ENCODE results near the gene ENTHD1. TPM values are rescaled to one million over a fixed set of nuclear protein-coding genes. Genes with fewer than 3 reads are reported as not detected.

ENTHD1 gene
- total RNA-seq, 3 donors from 2014 or later (not counting 1 experiment from before 2014, with no cell fraction given): not detected

DNA sequence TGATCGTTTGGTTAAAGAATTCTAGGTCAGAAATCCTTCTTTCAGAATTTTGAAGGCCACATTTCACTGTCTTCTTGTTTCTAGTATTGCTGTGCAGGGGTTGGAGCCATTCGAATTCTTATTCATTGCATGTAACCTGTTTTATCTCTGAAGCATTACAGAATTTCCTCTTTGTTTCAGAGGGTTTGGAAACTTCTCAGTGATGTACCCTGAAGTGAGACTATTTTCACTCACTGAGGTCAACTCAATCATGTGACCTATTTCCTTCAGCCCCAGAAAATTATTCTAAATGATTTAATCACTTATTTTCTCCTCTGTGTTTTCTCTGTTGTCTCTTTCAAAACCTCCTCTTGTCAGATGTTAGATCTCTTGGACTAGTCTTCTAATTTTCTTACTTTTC is 147.8 kb downstream of the ENTHD1 start:
- H3K4me3 ChIP-seq (ENCODE audit: low read length): no peak overlapping the region
- H3K4me1 Mint-ChIP-seq: peaks cover 17 to 18% of the 10 kb centered on the region in 2 donors
- ATAC-seq (peak in 1 of 3 donors; percentile 53), DNase-seq (no peak)
- no peaks in the 10 kb centered on the region for H3K36me3 Mint-ChIP-seq
- 57% methylated on average over 2 of the region's 2 CpGs for WGBS (ENCODE audit: insufficient coverage)
- H3K4me1 ChIP-seq (ENCODE audit: control insufficient read depth, insufficient read depth, low read length): peaks cover 7% of the 10 kb centered on the region
- H3K27me3 Mint-ChIP-seq (ENCODE audit: low read depth in 2 of 2): peaks cover 5 to 26% of the 10 kb centered on the region in 2 donors
- TF ChIP-seq, protein P1, sequence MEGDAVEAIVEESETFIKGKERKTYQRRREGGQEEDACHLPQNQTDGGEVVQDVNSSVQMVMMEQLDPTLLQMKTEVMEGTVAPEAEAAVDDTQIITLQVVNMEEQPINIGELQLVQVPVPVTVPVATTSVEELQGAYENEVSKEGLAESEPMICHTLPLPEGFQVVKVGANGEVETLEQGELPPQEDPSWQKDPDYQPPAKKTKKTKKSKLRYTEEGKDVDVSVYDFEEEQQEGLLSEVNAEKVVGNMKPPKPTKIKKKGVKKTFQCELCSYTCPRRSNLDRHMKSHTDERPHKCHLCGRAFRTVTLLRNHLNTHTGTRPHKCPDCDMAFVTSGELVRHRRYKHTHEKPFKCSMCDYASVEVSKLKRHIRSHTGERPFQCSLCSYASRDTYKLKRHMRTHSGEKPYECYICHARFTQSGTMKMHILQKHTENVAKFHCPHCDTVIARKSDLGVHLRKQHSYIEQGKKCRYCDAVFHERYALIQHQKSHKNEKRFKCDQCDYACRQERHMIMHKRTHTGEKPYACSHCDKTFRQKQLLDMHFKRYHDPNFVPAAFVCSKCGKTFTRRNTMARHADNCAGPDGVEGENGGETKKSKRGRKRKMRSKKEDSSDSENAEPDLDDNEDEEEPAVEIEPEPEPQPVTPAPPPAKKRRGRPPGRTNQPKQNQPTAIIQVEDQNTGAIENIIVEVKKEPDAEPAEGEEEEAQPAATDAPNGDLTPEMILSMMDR (IDR thresholded peaks at IDR 0.05): no peak
- H3K36me3 ChIP-seq (ENCODE audit: control insufficient read depth, insufficient read depth, low read length): no peaks in the 10 kb centered on the region
- intact Hi-C loops (cut with micrococcal nuclease): no loop called here
- no peaks in the 10 kb centered on the region for H3K9me3 ChIP-seq (ENCODE audit: control insufficient read depth, insufficient read depth, low read length)
- peak overlapping the region in 1 of 2 donors; percentile 47 for H3K27ac Mint-ChIP-seq
- H3K27me3 ChIP-seq (ENCODE audit: control insufficient read depth, insufficient read depth, low read length): no peaks in the 10 kb centered on the region
- H3K4me3 Mint-ChIP-seq: peak overlapping the region; percentile 7
- H3K9me3 Mint-ChIP-seq: no peaks in the 10 kb centered on the region
- peak overlapping the region; percentile 11 for H3K27ac ChIP-seq (ENCODE audit: low read length)

DNA sequence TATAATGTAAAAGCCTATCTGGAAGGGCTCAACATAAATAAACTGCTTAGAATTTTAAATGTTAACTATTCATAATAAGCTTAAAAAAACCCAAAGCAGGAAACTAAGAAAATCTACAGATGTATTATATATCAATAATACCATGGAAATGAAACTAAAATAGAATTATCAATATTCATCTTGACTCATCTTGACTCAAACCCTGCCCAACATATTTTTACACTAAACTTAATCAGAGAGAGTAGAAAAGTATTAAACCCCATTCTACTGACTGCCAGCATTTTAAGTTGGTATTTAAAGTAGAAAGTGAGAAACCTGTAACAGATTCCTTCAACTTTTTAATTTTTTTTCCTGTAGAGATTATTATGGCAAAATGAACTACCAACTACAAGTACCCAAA is 149.2 kb downstream of the ENTHD1 start:
- Mint-ChIP-seq H3K27ac (no peak overlapping the region), H3K27me3 (ENCODE audit: low read depth in 2 of 2) (peaks cover 5 to 17% of the 10 kb centered on the region in 2 donors), H3K4me3 (no peak overlapping the region), H3K4me1 (peaks cover 17 to 18% of the 10 kb centered on the region in 2 donors), H3K36me3 (peaks cover 3% of the 10 kb centered on the region), H3K9me3 (no peaks in the 10 kb centered on the region)
- no peak for DNase-seq
- ATAC-seq: no peak
- intact Hi-C loops (cut with micrococcal nuclease): no loop called here
- Histone ChIP-seq H3K4me1 (ENCODE audit: control insufficient read depth, insufficient read depth, low read length) (peaks cover 7% of the 10 kb centered on the region), H3K36me3 (ENCODE audit: control insufficient read depth, insufficient read depth, low read length) (no peaks in the 10 kb centered on the region), H3K27me3 (ENCODE audit: control insufficient read depth, insufficient read depth, low read length) (no peaks in the 10 kb centered on the region), H3K4me3 (ENCODE audit: low read length) (no peak overlapping the region), H3K9me3 (ENCODE audit: control insufficient read depth, insufficient read depth, low read length) (no peaks in the 10 kb centered on the region), H3K27ac (ENCODE audit: low read length) (no peak overlapping the region)
- TF ChIP-seq, protein P1 (IDR thresholded peaks at IDR 0.05): no peak

DNA sequence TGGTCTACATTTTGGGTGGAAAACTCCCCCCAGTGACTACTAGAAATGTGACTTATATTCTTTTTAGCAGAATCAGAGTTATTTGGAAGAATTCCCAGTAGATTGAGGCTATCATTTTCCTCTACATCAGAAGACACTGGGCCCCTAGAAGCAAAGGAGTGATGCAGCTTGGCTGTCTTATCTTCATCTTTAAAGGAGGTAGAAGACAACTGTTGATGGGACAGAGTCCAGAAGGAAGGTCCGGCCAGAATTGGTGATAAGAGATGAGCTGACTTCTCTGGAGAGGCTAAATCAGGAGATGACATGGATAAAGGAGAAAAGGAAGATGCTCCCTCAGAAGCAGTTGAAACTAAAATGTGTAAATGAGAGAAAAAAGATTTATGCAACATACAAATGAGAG is 149.6 kb downstream of the ENTHD1 start:
- DNase-seq: no peak
- Histone ChIP-seq H3K4me1 (ENCODE audit: control insufficient read depth, insufficient read depth, low read length) (peaks cover 7% of the 10 kb centered on the region), H3K27me3 (ENCODE audit: control insufficient read depth, insufficient read depth, low read length) (no peaks in the 10 kb centered on the region), H3K36me3 (ENCODE audit: control insufficient read depth, insufficient read depth, low read length) (no peaks in the 10 kb centered on the region), H3K4me3 (ENCODE audit: low read length) (no peak overlapping the region), H3K9me3 (ENCODE audit: control insufficient read depth, insufficient read depth, low read length) (no peaks in the 10 kb centered on the region), H3K27ac (ENCODE audit: low read length) (no peak overlapping the region)
- no peak for ATAC-seq
- peaks cover 5 to 17% of the 10 kb centered on the region in 2 donors for H3K27me3 Mint-ChIP-seq (ENCODE audit: low read depth in 2 of 2)
- no peak overlapping the region for H3K27ac Mint-ChIP-seq
- peaks cover 7% of the 10 kb centered on the region for H3K36me3 Mint-ChIP-seq
- TF ChIP-seq, protein P1 (IDR thresholded peaks at IDR 0.05): no peak
- intact Hi-C loops (cut with micrococcal nuclease): no loop called here
- 88% methylated on average over 1 of the region's 1 CpG for WGBS (ENCODE audit: insufficient coverage)
- H3K4me1 Mint-ChIP-seq: peaks cover 17 to 18% of the 10 kb centered on the region in 2 donors
- H3K4me3 Mint-ChIP-seq: no peak overlapping the region
- H3K9me3 Mint-ChIP-seq: no peaks in the 10 kb centered on the region

DNA sequence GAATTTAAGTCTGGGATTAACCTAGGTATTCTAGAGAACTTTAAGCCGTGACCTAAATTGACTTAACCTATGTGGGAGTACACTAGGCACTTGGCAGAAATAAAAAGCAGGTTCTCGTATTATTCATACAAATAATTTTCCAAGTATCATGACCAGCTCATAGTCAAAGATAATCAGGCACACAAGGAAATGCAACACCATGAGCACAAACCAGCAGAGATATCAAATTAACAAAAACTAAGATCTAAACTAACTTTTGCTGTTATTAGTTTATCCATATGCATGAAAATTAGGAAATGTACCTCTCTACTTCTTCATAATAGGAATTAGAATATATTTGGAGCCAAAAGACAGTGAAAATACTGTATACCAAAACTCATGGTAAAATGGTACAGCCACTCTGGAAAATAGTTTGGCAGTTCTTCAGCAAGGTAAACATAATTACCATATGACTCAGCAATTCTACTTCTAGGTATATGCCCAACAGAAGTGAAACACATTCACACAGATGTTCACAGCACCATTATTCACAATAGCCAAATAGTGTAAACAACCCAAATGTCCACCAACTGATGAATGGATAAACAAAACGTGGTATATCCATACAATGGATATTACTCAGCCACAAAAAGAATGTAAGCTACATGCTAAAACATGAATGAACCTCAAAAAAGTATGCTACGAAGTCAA is 154.1 kb downstream of the ENTHD1 start:
- DNase-seq (no peak), ATAC-seq (no peak)
- Mint-ChIP-seq H3K27ac (no peak overlapping the region), H3K27me3 (ENCODE audit: low read depth in 2 of 2) (peaks cover 20 to 42% of the 10 kb centered on the region in 2 donors), H3K4me3 (no peak overlapping the region), H3K4me1 (no peaks in the 10 kb centered on the region), H3K9me3 (no peaks in the 10 kb centered on the region), H3K36me3 (peaks cover 7% of the 10 kb centered on the region)
- H3K27me3 ChIP-seq (ENCODE audit: control insufficient read depth, insufficient read depth, low read length): peaks cover 8% of the 10 kb centered on the region
- 100% methylated on average over 2 of the region's 4 CpGs for whole genome bisulfite sequencing (ENCODE audit: insufficient coverage)
- TF ChIP-seq, protein P1 (IDR thresholded peaks at IDR 0.05): no peak
- no peak overlapping the region for H3K27ac ChIP-seq (ENCODE audit: low read length)
- H3K9me3 ChIP-seq (ENCODE audit: control insufficient read depth, insufficient read depth, low read length): no peaks in the 10 kb centered on the region
- intact Hi-C loops (cut with micrococcal nuclease): no loop called here
- no peaks in the 10 kb centered on the region for H3K4me1 ChIP-seq (ENCODE audit: control insufficient read depth, insufficient read depth, low read length)
- H3K4me3 ChIP-seq (ENCODE audit: low read length): no peak overlapping the region
- no peaks in the 10 kb centered on the region for H3K36me3 ChIP-seq (ENCODE audit: control insufficient read depth, insufficient read depth, low read length)

Measured in natural killer cell (primary cell).